Stimulated activated naive CD4-positive, alpha-beta T cell treated with Interleukin-2 at 50 U/mL for 16 hours (primary cell): ENCODE results near the gene MCCC2.
"Not testable (repeated sequence)": the region's sequence is repeated elsewhere in the genome, so short reads cannot be mapped to it uniquely, and the experiment has no call there.

ENCODE experiments used
- DNase-seq: peaks from one replicate; lab custom pipeline; 2025; lab: John Stamatoyannopoulos, UW

The MCCC2 gene

GRCh38 chr5:71586941-71587765, at the start of gene MCCC2:
MCCC2 (plus strand) TSS chr5:71587340; CDS start chr5:71587426, 86 bp downstream.
- DNase-seq: peak; percentile 96

GRCh38 chr5:71537687-71538086, 49.5 kb upstream of the MCCC2 start:
- DNase-seq: no peak

- not testable (repeated sequence) for DNase-seq
Measured at GRCh38 chr5:71550885-71551284, 36.3 kb upstream of the MCCC2 start.

- DNase-seq: not testable (repeated sequence)
Measured at GRCh38 chr5:71551582-71551981, 35.6 kb upstream of the MCCC2 start.

- DNase-seq: not testable (repeated sequence)
Measured at GRCh38 chr5:71552026-71552749, 35.0 kb upstream of the MCCC2 start.

- DNase-seq: no peak
Measured at GRCh38 chr5:71563161-71563560, 24.0 kb upstream of the MCCC2 start.

GRCh38 chr5:71564895-71565294, 22.2 kb upstream of the MCCC2 start:
- no peak for DNase-seq

GRCh38 chr5:71569748-71570509, 17.2 kb upstream of the MCCC2 start:
- no peak for DNase-seq

GRCh38 chr5:71571811-71572210, 15.3 kb upstream of the MCCC2 start:
- not testable (repeated sequence) for DNase-seq

GRCh38 chr5:71573591-71573990, 13.5 kb upstream of the MCCC2 start:
- DNase-seq: no peak

GRCh38 chr5:71575588-71575987, 11.6 kb upstream of the MCCC2 start:
- not testable (repeated sequence) for DNase-seq

- no peak for DNase-seq
Measured at GRCh38 chr5:71576241-71576640, 10.9 kb upstream of the MCCC2 start.

- not testable (repeated sequence) for DNase-seq
Measured at GRCh38 chr5:71577839-71578238, 9.3 kb upstream of the MCCC2 start.

- DNase-seq: no peak
Measured at GRCh38 chr5:71582945-71583584, 4.1 kb upstream of the MCCC2 start.

- DNase-seq: no peak
Measured at GRCh38 chr5:71586052-71586940, 844 bp upstream of the MCCC2 start.

- DNase-seq: peak; percentile 17
Measured at GRCh38 chr5:71587766-71588532, 809 bp downstream of the MCCC2 start.

- no peak for DNase-seq
Measured at GRCh38 chr5:71588533-71588885, 1.4 kb downstream of the MCCC2 start.

- no peak for DNase-seq
Measured at GRCh38 chr5:71589903-71590302, 2.8 kb downstream of the MCCC2 start.

- no peak for DNase-seq
Measured at GRCh38 chr5:71591100-71591499, 4.0 kb downstream of the MCCC2 start.

GRCh38 chr5:71596169-71596568, 9.0 kb downstream of the MCCC2 start:
- DNase-seq: no peak
